Stimulated activated CD4-positive, alpha-beta T cell treated with anti-CD3 and anti-CD28 coated beads, Interleukin-4, amount 100 ng/mL, for 4 hours (primary cell): Measurements from ENCODE around the gene KIN.
A peak's percentile ranks its signal among the peaks of the same experiment; 100 is the strongest.
"Not testable (repeated sequence)": the region's sequence is repeated elsewhere in the genome, so short reads cannot be mapped to it uniquely, and the experiment has no call there.

Source experiments
- DNase-seq, 2 experiments: peaks; one replicate each; pipeline ENCODE4 v3.0.0-alpha.2; 2020

KIN gene, protein sequence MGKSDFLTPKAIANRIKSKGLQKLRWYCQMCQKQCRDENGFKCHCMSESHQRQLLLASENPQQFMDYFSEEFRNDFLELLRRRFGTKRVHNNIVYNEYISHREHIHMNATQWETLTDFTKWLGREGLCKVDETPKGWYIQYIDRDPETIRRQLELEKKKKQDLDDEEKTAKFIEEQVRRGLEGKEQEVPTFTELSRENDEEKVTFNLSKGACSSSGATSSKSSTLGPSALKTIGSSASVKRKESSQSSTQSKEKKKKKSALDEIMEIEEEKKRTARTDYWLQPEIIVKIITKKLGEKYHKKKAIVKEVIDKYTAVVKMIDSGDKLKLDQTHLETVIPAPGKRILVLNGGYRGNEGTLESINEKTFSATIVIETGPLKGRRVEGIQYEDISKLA

DNA sequence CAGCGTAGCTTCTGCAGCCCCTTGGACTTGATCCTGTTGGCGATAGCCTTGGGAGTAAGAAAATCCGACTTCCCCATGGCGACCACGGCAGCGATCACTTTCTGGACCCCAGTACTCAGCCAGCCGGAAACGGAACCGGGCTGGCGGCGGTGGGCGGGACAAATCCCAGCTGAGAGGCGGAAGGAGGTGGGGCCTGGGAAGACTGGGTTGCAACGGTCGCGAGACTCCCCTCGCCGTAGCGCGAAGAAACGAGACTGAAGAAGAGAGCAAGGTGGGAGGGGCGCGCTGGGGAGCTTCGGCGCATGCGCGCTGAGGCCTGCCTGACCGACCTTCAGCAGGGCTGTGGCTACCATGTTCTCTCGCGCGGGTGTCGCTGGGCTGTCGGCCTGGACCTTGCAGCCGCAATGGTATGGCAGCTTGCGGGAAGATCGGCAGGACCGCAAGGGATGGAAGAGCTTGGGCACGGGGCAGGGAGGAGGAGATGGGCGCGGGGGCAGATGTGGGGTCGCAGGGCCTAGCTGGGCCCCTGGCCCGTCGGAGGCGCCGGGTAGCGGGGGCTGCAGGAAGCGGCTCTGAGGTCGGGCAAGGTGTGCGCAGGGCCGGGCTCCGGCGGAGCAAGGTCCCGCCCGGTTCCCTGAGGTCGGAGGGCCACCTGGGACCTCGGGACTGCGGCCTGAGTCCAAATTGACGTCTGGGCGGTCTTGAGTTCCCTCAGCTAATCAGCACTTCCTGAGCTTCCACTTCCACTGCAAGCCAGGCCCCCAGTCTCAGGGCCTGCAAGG is at the start of gene KIN, which contains the start of gene ATP5F1C:
TSS of gene KIN (minus strand) at position 137 of the 782 bp plus-strand sequence. CDS start at position 77, 60 bp downstream.
TSS of gene ATP5F1C (plus strand) at position 321 of the 782 bp plus-strand sequence. CDS start at position 352, 31 bp downstream.
- DNase-seq, result peak; percentile 95 to 97

DNA sequence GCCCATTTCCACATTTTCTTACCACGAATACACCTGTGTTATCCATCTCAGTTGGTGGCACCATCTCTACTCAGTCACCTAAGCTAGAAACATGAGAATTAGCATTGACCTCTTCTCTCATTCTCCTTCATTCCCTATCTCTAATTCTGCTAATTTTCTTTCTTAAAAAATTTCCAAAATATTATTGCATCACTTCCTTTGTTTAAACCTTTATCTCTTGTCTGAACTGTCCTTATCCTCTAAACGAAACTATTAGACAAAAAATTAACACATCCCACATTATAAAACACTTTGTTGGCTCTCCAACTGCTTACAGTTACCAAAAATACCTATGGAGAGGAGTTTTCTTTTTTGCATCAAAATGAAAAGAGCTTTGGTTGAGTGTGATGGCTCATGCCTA is 48.8 kb upstream of the KIN start:
- DNase-seq, result no peak

DNA sequence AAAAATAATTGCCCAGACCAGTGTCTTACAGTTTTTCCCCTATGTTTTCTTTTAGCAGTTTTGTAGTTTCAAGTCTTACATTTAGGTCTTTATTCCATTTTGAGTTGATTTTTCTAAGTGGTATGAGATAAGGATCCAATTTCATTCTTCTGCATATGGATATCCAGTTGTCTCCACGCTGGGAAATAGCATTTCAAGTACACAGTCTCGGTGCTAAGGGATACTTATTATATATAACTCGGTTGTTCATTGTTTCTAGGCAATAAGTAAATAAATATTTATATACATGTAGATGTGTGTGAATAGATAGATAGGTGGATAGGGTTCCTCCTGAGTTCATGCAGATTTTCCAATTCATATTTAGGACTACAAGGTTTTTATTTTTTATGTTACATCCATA is 46.5 kb upstream of the KIN start:
- no peak for DNase-seq

DNA sequence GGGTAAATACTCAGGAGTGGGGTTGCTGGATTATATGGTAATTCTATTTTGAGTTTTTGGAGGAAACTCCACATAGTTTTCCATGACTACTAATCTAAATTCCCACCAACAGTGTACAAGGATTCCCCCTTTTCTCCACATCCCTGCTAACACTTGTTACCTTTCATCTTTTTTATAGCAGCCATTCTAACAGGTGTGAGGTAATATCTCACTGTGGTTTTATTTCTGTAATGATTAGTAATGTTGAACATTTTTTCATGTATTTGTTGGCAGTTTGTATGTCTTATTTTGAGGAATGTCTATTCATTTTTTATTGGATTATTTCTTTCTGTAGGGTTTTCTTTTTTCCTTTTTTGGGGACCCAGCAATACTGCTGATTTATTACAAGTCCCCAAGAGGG is 45.4 kb upstream of the KIN start:
- DNase-seq, result no peak

DNA sequence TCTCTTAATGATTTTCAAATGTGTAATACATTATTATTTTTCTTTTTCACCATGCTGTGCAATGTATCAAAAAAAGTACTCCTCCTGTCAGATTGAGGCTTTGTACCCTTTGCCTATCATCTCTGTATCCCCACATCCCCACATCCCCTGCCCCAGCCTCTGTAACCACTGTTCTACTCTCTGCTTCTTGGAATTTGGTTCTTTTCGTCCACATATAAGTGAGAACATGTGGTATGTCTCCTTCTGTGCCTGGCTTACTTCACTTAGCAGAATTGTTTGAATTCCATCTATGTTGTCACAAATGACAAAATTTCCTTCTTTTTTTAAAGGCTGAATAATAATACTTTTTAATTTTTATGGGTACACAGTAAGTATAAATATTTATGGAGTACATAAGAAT is 44.3 kb upstream of the KIN start:
- no peak for DNase-seq

DNA sequence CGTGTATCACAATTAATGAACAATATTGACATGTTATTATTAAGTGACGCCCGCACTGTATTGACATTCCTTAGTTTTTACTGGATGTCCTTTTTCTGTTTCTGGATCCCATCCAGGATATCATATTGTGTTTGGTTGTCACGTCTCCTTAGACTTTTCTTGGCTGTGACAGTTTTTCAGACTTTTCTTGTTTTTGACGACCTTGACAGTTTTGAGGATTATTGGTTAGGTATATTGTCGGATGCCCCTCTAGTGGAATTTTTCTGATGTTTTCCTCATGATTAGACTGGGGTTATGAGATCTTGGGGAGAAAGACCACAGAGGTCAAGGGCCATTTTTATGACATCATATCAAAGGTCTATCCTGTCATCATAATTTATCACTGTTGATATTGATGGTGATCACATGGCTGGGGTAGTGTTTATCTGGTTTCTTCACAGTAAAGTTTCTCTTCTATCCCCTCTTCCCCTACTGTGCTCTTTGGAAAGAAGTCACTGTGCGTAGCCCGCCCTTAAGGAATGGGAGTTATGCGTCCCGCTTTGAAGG is 41.6 kb upstream of the KIN start:
- no peak for DNase-seq

DNA sequence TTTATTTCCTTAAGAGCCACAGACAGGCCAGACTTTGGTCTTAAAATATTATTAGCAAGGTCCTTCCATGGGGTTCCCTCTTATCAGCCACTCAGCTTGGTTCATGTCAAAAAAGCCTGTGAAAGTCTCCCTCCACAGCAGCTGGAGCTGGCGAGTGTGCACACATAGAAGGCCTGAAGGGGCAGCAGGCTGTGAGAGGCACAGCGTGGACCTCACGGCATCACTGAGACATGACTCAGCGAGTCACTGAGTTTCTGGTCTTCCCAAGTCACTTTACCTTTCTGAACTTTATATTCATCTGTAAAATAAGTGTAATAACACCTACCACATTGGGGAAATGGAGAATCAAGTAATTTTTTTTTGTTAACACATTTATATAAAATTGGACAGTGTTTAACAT is 39.2 kb upstream of the KIN start:
- DNase-seq, result no peak

DNA sequence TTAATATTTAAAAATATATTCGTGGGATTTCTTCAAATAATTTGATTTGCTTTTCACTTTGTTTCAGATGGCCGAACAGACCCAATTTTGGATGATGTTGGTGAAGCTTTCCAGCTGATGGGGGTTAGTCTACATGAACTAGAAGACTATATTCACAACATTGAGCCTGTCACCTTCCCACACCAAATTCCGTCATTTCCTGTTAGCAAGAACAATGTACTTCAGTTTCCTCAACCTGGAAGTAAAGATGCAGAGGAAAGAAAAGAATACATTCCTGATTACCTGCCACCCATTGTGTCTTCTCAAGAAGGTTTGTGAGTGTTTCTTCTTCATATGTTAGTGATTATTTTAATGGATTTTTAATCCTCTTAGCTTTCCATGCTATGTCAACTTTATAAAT is 36.5 kb upstream of the KIN start:
- DNase-seq, result no peak

DNA sequence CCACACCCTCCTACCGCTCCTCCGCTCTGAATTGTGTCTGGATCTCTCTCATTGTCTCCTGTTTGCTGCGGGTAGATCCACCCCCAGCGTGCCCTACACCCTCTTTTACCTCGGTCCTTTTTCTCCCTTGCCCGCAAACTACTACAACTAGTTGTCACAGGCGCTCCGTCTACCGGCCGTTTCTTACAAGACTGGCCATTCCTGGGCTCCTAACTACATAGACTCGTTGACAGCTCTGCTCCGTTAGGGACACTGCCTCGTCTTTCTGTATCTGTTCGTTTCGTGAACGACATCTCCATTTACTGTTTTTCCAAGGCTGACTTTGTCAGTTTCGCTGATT is 31.3 kb upstream of the KIN start:
- peak; percentile 3 to 21 for DNase-seq

DNA sequence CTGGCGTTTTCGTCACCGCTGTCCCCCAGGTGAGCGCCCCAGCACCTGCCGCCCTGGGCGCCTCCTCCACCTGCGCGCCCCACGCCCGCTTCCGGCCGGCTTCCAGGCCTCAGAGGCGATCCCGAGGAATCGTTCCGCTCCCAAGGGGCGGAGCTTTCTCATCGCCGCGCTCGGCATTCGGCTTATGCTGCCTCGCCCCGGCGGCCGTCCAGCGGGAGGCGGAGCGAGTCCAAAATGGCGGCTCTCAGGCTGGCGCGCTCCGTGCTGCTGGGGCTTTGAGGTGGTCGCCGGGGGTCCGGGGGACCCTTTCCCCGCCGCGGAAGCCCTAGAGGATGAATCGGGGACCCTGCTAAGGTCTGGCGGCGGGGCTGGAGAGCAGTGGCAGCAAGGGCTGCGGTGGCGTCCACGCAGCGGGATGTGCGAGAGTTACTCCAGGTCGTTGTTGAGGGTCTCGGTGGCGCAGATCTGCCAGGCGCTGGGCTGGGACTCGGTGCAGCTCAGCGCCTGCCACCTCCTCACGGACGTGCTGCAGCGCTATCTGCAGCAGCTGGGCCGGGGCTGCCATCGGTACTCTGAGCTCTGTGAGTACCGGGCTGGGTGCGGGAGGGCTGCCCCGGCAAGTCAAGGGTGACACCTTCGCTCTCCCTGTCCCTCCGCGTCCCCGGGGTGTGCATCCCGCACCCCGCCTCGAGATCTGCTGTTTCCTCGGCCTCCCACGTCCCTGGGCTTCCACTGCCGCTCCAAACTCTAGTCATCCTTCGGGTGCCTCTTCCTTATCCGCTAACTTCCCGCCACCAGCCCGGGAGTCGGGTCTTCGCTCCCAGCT is 30.7 kb upstream of the KIN start, which contains the start of gene TAF3:
TSS of gene TAF3 (plus strand) at position 211 of the 826 bp plus-strand sequence. CDS start at position 416, 205 bp downstream.
- DNase-seq, result peak; percentile 91 to 92

DNA sequence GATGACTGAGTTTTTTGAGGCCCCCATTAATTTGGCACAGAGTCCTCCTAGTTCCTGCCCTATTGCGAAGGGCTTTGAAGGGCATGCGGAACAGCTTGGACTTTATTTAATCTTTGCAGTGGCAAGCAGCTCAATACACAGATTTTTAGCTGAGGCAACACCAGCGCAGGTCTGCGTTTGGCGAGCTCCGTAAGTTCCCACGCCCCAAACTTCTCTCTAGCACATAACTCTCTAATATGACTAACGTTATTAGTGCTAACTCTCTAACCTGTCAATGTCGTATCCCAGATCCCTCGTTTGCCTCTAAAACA is 30.1 kb upstream of the KIN start:
- DNase-seq, result no peak

DNA sequence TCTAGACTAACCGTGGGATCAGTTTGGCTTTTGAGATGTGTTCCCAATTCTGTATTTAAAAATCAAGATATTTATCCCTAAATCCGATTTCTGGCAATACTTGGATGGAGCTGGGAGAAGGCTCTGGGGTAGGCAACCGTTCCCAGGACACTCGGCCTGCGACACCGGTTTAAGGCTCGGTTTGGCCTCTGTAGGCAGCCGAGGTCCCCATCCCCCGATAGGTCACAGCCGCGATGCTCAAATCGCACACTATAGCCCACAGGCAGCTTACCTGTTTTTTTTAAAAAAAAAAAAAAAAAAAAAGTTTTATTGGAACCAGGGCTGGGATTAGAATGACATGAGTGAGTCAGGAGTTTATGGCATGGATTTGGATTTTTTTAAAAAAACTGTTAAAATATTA is 29.8 kb upstream of the KIN start:
- DNase-seq, result no peak

DNA sequence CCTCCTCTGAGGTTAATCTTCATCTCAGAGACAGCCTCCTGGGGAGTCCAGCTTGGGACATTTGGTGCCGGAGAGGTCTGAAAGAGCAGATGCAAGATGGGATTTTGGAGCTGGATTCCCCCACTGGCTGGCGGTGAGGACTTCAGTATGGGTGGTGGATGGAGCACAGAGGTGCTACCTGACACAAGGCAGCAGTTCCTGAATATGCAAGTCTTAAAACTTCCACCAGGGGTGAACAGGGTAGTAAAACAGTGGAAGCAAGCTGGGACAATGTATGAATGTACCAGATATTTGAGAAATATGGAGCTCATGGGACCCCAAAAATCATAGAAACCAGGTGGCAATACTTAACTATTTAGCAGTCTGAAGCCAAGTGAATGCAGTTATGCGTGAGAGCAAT is 25.7 kb upstream of the KIN start:
- DNase-seq, result no peak

DNA sequence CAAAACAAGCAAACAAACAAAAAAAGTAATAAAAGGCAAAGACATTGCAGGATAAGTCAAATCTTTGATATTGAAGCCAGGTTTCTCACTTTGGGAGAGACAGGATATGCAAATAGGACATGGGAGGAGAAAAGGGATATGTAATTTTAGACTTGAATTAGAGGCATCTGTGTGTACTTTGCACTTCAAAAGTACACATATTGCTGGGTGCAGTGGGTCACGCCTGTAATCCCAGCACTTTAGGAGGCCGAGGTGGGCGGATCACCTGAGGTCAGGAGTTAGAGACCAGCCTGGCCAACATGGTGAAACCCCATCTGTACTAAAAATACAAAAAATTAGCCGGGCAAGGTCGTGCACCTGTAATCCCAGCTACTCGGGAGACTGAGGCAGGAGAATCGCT is 23.9 kb upstream of the KIN start:
- not testable (repeated sequence) for DNase-seq

DNA sequence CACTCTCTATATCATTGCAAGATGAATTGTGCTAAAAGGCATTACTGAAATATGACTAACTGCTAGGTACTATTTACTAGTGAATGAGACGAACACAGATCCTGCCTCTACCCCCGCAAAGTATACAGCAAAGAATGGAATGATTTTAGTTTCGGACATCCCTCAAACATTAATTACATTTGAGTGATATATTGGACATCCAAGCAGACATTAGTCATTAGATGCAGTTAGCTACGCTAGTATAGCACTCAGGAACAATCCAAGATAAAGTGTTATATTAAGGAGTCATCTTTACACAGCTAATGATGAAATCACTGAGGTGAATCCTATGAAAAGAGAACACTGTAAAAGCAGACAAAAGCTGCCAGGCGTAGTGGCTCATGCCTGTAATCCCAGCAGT is 23.2 kb upstream of the KIN start:
- DNase-seq, result no peak

DNA sequence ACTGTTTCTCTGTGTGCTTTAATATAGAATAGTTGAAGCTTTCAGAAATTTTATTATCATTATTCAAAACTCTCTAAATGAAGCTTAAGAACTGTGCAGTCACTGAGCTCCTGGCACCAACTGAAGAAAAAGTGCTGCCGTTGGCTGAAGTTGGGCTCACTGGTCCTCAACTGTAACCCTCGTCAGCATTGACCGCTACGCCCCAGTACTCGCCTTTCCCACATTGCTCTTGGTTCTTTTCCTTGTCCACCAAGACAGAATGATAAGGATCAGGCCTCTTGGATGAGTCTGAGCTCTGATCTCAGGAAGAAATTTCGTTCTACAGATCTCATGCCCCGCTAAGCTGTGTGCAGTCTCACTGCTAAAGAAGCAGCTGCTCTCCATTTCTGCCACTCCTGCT is 22.6 kb upstream of the KIN start:
- no peak for DNase-seq

DNA sequence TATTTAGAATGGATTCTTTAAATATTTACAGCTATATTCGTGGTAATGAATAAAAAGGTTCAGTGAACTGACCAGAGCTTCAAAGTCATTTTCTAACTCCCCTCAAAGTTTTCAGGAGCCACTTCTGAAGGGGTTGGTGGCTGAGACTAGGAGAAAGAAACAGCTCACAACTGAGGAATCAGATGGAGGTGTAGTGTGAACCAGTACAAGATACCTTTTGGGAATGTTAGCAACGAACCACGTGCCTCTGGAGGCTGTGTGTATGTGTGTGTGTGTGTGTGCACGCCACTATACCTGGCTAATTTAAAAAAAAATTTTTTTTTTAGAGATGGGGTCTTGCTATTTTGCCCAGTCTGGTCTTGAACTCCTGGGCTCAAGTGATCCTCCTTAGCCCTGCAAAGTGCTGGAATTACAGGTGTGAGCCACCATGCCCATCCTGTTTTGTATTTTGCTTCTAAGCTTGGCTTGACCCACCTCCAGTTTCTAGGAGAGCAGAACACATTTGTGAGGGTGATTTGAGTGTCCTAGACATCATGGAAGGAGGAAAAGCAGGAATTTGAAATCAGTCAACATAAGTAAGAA is 21.0 kb upstream of the KIN start:
- no peak for DNase-seq

DNA sequence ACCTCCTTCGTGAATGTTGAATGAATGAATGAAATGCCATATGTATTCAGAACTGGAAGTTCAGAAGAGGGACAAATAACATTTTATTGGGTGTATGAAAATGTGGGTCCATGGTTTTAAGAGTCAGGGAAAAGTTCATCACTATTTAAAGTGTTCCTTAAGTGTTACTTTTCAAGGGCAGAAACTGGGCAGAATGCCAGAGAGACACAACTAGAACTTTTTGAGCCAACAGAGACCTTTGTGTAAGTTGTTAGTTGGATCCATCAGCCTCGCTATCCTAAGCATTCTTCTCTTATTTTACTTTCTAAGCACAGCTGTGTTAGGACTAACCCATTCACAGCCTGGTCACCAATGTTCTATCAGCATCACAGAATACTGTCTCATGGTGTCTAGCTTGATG is 16.9 kb upstream of the KIN start:
- no peak for DNase-seq

DNA sequence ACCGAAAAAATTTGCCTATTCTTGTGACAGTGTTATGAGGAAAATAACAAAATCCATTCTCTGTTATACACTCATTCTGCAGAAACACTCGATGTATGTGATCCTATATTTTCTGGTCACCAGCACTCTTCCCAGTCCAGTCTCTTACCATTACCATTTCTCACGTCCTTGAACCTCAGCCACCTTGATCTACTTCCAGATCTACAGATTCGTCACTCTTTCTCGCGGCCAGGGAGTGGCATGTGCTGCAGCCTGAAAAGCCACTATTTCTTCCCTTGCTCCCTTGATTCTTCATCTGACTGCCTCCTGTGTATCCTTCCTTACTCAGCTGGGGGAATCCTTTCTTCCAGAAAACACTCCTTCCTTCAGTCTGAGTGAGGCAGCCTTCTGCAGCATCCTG is 16.4 kb upstream of the KIN start:
- DNase-seq, result no peak

DNA sequence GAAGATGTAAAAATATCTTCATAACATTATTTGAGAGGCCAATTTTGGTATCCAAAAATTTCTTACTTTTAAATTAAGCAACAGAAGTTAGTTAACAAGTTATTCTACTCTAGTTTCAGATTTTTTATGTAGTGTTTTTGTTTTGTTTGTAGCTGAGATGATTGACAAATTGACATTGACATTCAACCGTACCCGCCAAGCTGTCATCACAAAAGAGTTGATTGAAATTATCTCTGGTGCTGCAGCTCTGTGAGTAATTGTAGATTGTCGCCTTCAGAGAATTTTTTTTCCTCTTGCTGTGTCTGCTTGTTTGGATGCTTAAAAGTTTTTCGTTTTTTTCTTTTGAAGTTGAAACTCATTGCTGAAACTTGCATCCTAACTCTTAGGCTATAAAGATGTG is 14.8 kb upstream of the KIN start:
- DNase-seq, result no peak

DNA sequence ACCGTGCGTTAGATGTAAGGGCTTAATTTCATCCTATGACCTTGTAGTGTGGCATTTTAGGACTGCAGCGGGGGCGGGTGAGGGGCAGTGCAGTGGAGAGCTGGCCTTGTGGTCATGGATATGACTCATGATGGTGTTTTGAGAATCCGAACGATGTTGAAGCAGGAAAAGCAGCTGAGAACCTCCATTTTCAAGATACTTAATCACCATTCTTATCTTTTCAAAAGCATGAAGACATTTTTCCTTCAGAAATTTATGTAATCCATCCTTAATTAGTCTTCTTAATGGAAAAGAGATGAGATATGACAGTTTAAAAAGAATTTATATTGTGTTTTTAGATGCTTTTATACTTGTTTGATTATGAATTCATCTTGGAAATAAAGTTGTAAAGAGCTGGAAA is 9.8 kb upstream of the KIN start:
- no peak for DNase-seq

DNA sequence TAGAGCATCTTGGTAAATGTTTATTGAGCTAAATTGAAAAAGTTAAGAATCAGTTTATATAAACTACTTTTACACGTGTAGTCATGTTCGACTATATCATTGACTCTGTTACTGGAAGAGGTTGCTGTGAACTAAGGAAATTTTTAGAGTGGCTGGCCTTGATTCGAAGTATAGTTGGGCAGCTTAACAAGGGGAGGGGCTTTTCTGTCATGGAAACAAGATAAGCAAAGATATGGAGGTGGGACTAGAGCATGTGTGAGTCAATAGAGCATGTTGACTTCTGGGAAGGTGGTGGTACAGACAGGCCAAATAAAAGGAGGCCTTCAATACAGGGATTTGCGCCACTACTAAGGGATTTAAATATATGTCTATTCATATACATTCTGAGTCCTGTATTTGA is 7.8 kb upstream of the KIN start:
- no peak for DNase-seq
